K562 (cell line): Measurements from ENCODE around the gene LTA4H. TPM values are rescaled to one million over a fixed set of nuclear protein-coding genes. Genes with fewer than 3 reads are reported as not detected.

ENCODE experiments used
- ADNP ChIP-seq: fragments of 200-800 bp; sonication (Bioruptor generic); IDR thresholded peaks from 2 replicates; pipeline ENCODE4 v1.6.1; 2016; ENCODE audit warnings: missing genetic modification characterization, missing compliant biosample characterization
- CAMTA2 ChIP-seq: fragments of 250-450 bp; sonication (Bioruptor Pico); conservative IDR thresholded peaks from 2 replicates; pipeline ENCODE4 v1.5.1; 2022
- DPF2 ChIP-seq: fragments of 450-650 bp; IDR thresholded peaks from 2 replicates; pipeline ENCODE4 v1.6.1; 2016
- ETV5 ChIP-seq: sonication (generic); formaldehyde crosslinking; IDR thresholded peaks from 2 replicates; pipeline ENCODE4 v1.4.0; 2020; ENCODE audit warnings: low read depth, mild to moderate bottlenecking, missing genetic modification reagents
- FIP1L1 ChIP-seq: fragments of 200-400 bp; formaldehyde crosslinking; IDR thresholded peaks from 2 replicates; pipeline ENCODE4 v1.6.1; 2018; ENCODE audit warnings: mild to moderate bottlenecking, low read depth, low read length; ENCODE audit not compliant: poor library complexity, severe bottlenecking
- GABPB1 ChIP-seq: sonication (generic); formaldehyde crosslinking; IDR thresholded peaks from 2 replicates; pipeline ENCODE4 v1.8.0; 2022; ENCODE audit warnings: mild to moderate bottlenecking, missing genetic modification reagents
- HDAC3 ChIP-seq: fragments of 450-650 bp; IDR thresholded peaks from 2 replicates; pipeline ENCODE4 v1.6.1; 2018; ENCODE audit warnings: borderline replicate concordance, mild to moderate bottlenecking, moderate library complexity; ENCODE audit not compliant: partially characterized antibody
- ILK ChIP-seq: fragments of 450-650 bp; IDR thresholded peaks from 2 replicates; pipeline ENCODE4 v1.6.1; 2016; ENCODE audit warnings: missing genetic modification characterization, low read depth, mild to moderate bottlenecking, missing compliant biosample characterization, moderate library complexity, borderline replicate concordance
- JUND ChIP-seq, 2 experiments: IDR thresholded peaks; 2 replicates in 1 of 2; 3 replicates in 1 of 2; pipeline ENCODE4 v1.6.1; 2011; ENCODE audit warnings: borderline replicate concordance in 2 of 2, low read depth in 2 of 2, low read length in 2 of 2, improper control_type of control experiment in 1 of 2, missing biosample characterization in 1 of 2, missing genetic modification characterization in 1 of 2, missing genetic modification reagents in 1 of 2
- KLF6 ChIP-seq: fragments of 250-450 bp; sonication (Bioruptor Pico); IDR thresholded peaks from 2 replicates; pipeline ENCODE4 v1.4.0; 2020; ENCODE audit warnings: mild to moderate bottlenecking, moderate library complexity, borderline replicate concordance
- MAFF ChIP-seq: IDR thresholded peaks from 2 replicates; pipeline ENCODE4 v1.6.1; 2012; ENCODE audit warnings: low read length, improper control_type of control experiment
- MAZ ChIP-seq, 2 experiments: fragments of 450-650 bp in 1 of 2; sonication (generic) in 1 of 2; formaldehyde crosslinking; IDR thresholded peaks in 1 of 2; conservative IDR thresholded peaks in 1 of 2; 2 replicates each; pipeline versions ENCODE4 v1.4.0 to v1.5.0; 2020; ENCODE audit warnings: mild to moderate bottlenecking in 1 of 2, missing genetic modification reagents in 1 of 2
- MYC ChIP-seq, 2 experiments: fragments of 250-450 bp in 1 of 2; sonication (Bioruptor Pico) in 1 of 2; IDR thresholded peaks; 2 replicates each; pipeline versions ENCODE4 v1.5.1 to v1.6.1; 2012 to 2021; ENCODE audit warnings: low read depth in 2 of 2, borderline replicate concordance in 1 of 2, improper control_type of control experiment in 1 of 2, low read length in 1 of 2, mild to moderate bottlenecking in 1 of 2, moderate library complexity in 1 of 2
- PHF20 ChIP-seq: fragments of 450-650 bp; IDR thresholded peaks from 2 replicates; pipeline ENCODE4 v1.6.1; 2018; ENCODE audit not compliant: partially characterized antibody
- POLR2A ChIP-seq: fragments of 450-650 bp; conservative IDR thresholded peaks from 2 replicates; pipeline ENCODE4 v1.6.1; 2016
- RBM34 ChIP-seq: fragments of 200-400 bp; formaldehyde crosslinking; IDR thresholded peaks from 2 replicates; pipeline ENCODE4 v1.6.1; 2018; ENCODE audit warnings: low read length, borderline replicate concordance; ENCODE audit not compliant: insufficient read depth
- RFX7 ChIP-seq: fragments of 250-450 bp; sonication (Bioruptor Pico); IDR thresholded peaks from 2 replicates; pipeline ENCODE4 v1.5.1; 2021; ENCODE audit warnings: mild to moderate bottlenecking
- SMARCE1 ChIP-seq: fragments of 450-650 bp; IDR thresholded peaks from 2 replicates; pipeline ENCODE4 v1.7.1; 2016; ENCODE audit warnings: mild to moderate bottlenecking
- TAF1 ChIP-seq: IDR thresholded peaks from 2 replicates; pipeline ENCODE4 v1.6.1; 2011; ENCODE audit warnings: mild to moderate bottlenecking, low read length, moderate library complexity; ENCODE audit not compliant: insufficient read depth, control insufficient read depth, severe bottlenecking; ENCODE audit errors: extremely low read depth
- ZKSCAN1 ChIP-seq: fragments of 150-350 bp; IDR thresholded peaks from 2 replicates; pipeline ENCODE4 v1.6.1; 2016; ENCODE audit warnings: low read depth, low read length
- ZSCAN32 ChIP-seq: fragments of 450-650 bp; formaldehyde crosslinking; IDR thresholded peaks from 2 replicates; pipeline ENCODE4 v1.4.0; 2020; ENCODE audit warnings: mild to moderate bottlenecking, moderate library complexity
- polyA plus RNA-seq, 8 experiments: library from polyadenylated mRNA; depleted of rRNA in 4 of 8; stranded (reverse) in 5 of 8; unstranded in 3 of 8; fragments of >200 nt; fragmentation: Nextera tagmentation in 2 of 8; fragmentation: Illumina TruSeq in 1 of 8; extraction: Ambion mirVana in 2 of 8; extraction: Trizol in 1 of 8; gene quantifications; 2 replicates each; pipeline versions ENCODE4 v1.2.1 to v1.2.3, GENCODE V29; 2011 to 2014; ENCODE audit warnings: inconsistent platforms in 1 of 8, missing spikeins in 1 of 8
- total RNA-seq, 7 experiments: library from RNA; depleted of rRNA in 6 of 7; stranded (reverse); fragments of >200 nt in 6 of 7; fragmentation: Illumina TruSeq in 2 of 7; extraction: Trizol in 2 of 7; gene quantifications; 2 replicates each; pipeline versions ENCODE4 v1.2.1 to v1.2.3, GENCODE V29; 2011 to 2021; ENCODE audit warnings: low replicate concordance in 1 of 7
- TF ChIP-seq, protein P1 (sequence below): fragments of 250-450 bp; sonication (Bioruptor Pico); IDR thresholded peaks from 2 replicates; pipeline ENCODE4 v1.4.0; 2020; ENCODE audit warnings: mild to moderate bottlenecking, moderate library complexity, borderline replicate concordance
- TF ChIP-seq, protein P2 (sequence below): fragments of 450-650 bp; IDR thresholded peaks from 2 replicates; pipeline ENCODE4 v1.6.1; 2017; ENCODE audit warnings: mild to moderate bottlenecking, moderate library complexity
- TF ChIP-seq, protein P3 (sequence below): fragments of 250-450 bp; sonication (Bioruptor Pico); IDR thresholded peaks from 2 replicates; pipeline ENCODE4 v1.4.0; 2020; ENCODE audit warnings: mild to moderate bottlenecking

Gene LTA4H
- total and polyA plus RNA-seq, 9 of the 15 experiments (the other 6 are each of a cell fraction or from before 2014, with no cell fraction given), result 25.2 to 58.1 (median 40.5) TPM

DNA sequence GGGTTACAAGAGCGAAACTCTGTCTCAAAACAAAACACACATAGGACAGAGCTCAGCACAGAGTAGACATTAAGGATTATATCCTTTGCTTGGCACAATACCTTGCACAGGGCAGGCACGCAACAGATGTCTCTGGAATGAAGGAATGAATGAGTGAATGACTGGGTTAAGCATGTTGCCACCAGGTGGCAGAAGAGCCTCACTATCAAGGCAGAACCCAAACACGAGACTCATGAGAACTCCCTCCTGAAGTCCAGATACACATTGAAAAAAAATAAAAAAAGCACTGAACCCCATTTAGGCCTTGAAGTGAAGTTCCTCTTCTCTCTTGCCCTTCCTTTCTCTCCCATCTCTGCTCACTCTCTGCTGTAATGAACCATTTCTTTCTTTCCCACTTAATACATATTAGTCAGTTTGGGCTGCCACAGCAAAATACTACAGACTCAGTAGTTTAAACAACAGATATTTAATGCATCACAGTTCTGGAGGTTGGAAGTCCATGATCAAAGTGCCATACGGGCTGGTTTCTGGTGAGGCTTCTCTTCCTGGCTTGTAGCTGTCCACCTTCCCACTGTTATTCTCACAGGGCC is 26.6 kb upstream of the LTA4H start (continued):
- TF ChIP-seq, protein P1, sequence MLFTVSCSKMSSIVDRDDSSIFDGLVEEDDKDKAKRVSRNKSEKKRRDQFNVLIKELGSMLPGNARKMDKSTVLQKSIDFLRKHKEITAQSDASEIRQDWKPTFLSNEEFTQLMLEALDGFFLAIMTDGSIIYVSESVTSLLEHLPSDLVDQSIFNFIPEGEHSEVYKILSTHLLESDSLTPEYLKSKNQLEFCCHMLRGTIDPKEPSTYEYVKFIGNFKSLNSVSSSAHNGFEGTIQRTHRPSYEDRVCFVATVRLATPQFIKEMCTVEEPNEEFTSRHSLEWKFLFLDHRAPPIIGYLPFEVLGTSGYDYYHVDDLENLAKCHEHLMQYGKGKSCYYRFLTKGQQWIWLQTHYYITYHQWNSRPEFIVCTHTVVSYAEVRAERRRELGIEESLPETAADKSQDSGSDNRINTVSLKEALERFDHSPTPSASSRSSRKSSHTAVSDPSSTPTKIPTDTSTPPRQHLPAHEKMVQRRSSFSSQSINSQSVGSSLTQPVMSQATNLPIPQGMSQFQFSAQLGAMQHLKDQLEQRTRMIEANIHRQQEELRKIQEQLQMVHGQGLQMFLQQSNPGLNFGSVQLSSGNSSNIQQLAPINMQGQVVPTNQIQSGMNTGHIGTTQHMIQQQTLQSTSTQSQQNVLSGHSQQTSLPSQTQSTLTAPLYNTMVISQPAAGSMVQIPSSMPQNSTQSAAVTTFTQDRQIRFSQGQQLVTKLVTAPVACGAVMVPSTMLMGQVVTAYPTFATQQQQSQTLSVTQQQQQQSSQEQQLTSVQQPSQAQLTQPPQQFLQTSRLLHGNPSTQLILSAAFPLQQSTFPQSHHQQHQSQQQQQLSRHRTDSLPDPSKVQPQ, result no peak
- no peak for TF ChIP-seq MAZ (CRISPR knock-in tag; conservative IDR thresholded peaks at IDR 0.05 in 1 of 2, IDR thresholded peaks at IDR 0.05 in 1 of 2)
- no peak for TF ChIP-seq ETV5 (CRISPR knock-in tag)
- TF ChIP-seq ZKSCAN1, result no peak
- TF ChIP-seq ADNP, result no peak
- TF ChIP-seq PHF20, result no peak
- no peak for TF ChIP-seq HDAC3
- TF ChIP-seq, protein P2, sequence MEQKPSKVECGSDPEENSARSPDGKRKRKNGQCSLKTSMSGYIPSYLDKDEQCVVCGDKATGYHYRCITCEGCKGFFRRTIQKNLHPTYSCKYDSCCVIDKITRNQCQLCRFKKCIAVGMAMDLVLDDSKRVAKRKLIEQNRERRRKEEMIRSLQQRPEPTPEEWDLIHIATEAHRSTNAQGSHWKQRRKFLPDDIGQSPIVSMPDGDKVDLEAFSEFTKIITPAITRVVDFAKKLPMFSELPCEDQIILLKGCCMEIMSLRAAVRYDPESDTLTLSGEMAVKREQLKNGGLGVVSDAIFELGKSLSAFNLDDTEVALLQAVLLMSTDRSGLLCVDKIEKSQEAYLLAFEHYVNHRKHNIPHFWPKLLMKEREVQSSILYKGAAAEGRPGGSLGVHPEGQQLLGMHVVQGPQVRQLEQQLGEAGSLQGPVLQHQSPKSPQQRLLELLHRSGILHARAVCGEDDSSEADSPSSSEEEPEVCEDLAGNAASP, result no peak
- no peak for TF ChIP-seq POLR2A
- no peak for TF ChIP-seq MAFF
- TF ChIP-seq KLF6, result no peak
- TF ChIP-seq RBM34, result no peak
- no peak for TF ChIP-seq RFX7
- no peak for TF ChIP-seq ILK (tag)
- no peak for TF ChIP-seq GABPB1 (CRISPR knock-in tag)
- TF ChIP-seq FIP1L1, result no peak
- TF ChIP-seq MYC (IDR thresholded peaks at IDR 0.05; ENCODE audit: low read depth, low read length), result no peak
- TF ChIP-seq MYC (CRISPR knock-in tag; IDR thresholded peaks at IDR 0.05; ENCODE audit: borderline replicate concordance, low read depth), result no peak
- TF ChIP-seq ZSCAN32 (CRISPR knock-in tag), result no peak
- TF ChIP-seq TAF1, result no peak
- 0 out of 2 replicates have a peak, but pooled peaks have one; percentile 23 for TF ChIP-seq DPF2
- TF ChIP-seq, protein P3, sequence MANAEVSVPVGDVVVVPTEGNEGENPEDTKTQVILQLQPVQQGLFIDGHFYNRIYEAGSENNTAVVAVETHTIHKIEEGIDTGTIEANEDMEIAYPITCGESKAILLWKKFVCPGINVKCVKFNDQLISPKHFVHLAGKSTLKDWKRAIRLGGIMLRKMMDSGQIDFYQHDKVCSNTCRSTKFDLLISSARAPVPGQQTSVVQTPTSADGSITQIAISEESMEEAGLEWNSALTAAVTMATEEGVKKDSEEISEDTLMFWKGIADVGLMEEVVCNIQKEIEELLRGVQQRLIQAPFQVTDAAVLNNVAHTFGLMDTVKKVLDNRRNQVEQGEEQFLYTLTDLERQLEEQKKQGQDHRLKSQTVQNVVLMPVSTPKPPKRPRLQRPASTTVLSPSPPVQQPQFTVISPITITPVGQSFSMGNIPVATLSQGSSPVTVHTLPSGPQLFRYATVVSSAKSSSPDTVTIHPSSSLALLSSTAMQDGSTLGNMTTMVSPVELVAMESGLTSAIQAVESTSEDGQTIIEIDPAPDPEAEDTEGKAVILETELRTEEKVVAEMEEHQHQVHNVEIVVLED (CRISPR knock-in tag), result no peak
- no peak for TF ChIP-seq JUND (IDR thresholded peaks at IDR 0.05; ENCODE audit: borderline replicate concordance, low read depth, low read length)
- TF ChIP-seq JUND (tag; IDR thresholded peaks at IDR 0.05; ENCODE audit: borderline replicate concordance, low read depth, low read length), result peak; percentile 14; the same call in 1 of the 3 replicates
- TF ChIP-seq CAMTA2 (CRISPR knock-in tag), result no peak
- TF ChIP-seq SMARCE1, result no peak
